ENCODE results near the gene PBX1.

DNA sequence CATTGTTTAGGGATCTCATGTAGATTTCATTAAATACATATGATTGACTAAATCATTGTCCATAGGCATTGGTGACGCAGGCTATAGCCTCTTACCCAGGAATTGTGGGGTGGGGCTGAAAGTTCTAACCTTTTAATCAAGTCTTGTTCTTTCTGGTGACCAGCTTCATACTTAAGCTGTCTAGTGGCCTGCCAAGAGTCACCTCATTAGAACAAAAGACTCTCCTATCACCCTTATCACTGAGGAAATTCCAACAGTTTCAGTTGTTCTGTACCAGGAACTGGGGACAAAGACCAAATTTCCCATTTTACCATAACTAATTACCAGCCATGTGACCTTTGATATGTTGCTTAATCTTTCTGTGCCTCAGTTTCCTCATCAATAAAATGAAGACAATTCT is 298.5 kb downstream of the PBX1 start:
- TF ChIP-seq POLR2A (IDR thresholded peaks at IDR 0.05; ENCODE audit: low read depth, low read length) (no peak), RAD21 (IDR thresholded peaks at IDR 0.05; ENCODE audit: low read length) (no peak), SMC3 (IDR thresholded peaks at IDR 0.05; ENCODE audit: low read depth, low read length) (no peak), MAZ (IDR thresholded peaks at IDR 0.05; ENCODE audit: borderline replicate concordance, low read depth, low read length) (no peak), BHLHE40 (IDR thresholded peaks at IDR 0.05; ENCODE audit: low read depth, low read length) (no peak), CHD1 (IDR thresholded peaks at IDR 0.05; ENCODE audit: low read depth, low read length) (no peak), CEBPB (IDR thresholded peaks at IDR 0.05; ENCODE audit: low read depth, low read length) (no peak), NFE2L2 (IDR thresholded peaks at IDR 0.05; ENCODE audit: low read depth, low read length) (no peak), RCOR1 (IDR thresholded peaks at IDR 0.05; ENCODE audit: insufficient replicate concordance, low read length) (no peak), MAFK (IDR thresholded peaks at IDR 0.05; ENCODE audit: low read depth, low read length) (no peak)
- TF ChIP-seq, protein P1, sequence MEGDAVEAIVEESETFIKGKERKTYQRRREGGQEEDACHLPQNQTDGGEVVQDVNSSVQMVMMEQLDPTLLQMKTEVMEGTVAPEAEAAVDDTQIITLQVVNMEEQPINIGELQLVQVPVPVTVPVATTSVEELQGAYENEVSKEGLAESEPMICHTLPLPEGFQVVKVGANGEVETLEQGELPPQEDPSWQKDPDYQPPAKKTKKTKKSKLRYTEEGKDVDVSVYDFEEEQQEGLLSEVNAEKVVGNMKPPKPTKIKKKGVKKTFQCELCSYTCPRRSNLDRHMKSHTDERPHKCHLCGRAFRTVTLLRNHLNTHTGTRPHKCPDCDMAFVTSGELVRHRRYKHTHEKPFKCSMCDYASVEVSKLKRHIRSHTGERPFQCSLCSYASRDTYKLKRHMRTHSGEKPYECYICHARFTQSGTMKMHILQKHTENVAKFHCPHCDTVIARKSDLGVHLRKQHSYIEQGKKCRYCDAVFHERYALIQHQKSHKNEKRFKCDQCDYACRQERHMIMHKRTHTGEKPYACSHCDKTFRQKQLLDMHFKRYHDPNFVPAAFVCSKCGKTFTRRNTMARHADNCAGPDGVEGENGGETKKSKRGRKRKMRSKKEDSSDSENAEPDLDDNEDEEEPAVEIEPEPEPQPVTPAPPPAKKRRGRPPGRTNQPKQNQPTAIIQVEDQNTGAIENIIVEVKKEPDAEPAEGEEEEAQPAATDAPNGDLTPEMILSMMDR (conservative IDR thresholded peaks at IDR 0.05; ENCODE audit: low read depth, low read length): no peak
- TF ChIP-seq, protein P2, sequence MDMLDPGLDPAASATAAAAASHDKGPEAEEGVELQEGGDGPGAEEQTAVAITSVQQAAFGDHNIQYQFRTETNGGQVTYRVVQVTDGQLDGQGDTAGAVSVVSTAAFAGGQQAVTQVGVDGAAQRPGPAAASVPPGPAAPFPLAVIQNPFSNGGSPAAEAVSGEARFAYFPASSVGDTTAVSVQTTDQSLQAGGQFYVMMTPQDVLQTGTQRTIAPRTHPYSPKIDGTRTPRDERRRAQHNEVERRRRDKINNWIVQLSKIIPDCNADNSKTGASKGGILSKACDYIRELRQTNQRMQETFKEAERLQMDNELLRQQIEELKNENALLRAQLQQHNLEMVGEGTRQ (IDR thresholded peaks at IDR 0.05; ENCODE audit: low read depth, low read length): no peak
